KMS-11 (cell line): Measurements from ENCODE around the gene PRKCZ.

Experiments
- H2AFZ ChIP-seq: fragments of 200-600 bp; sonication (generic); 2 replicates; pipeline ENCODE4 v1.6.1; 2016; ENCODE audit warnings: antibody characterized with exemption, mixed run types, low read depth
- H3K27ac ChIP-seq: fragments of 200-600 bp; sonication (generic); 2 replicates; pipeline ENCODE4 v1.6.1; 2016; ENCODE audit warnings: mild to moderate bottlenecking, mixed run types
- H3K27me3 ChIP-seq: fragments of 200-600 bp; sonication (generic); 2 replicates; pipeline ENCODE4 v1.6.1; 2017; ENCODE audit warnings: mild to moderate bottlenecking, low read depth, mixed run types, moderate library complexity; ENCODE audit not compliant: insufficient read depth
- H3K36me3 ChIP-seq: fragments of 200-600 bp; sonication (generic); 2 replicates; pipeline ENCODE4 v1.6.1; 2017; ENCODE audit warnings: mild to moderate bottlenecking, mixed run types; ENCODE audit not compliant: insufficient read depth
- H3K4me1 ChIP-seq: fragments of 200-600 bp; sonication (generic); 2 replicates; pipeline ENCODE4 v1.6.1; 2016; ENCODE audit warnings: mild to moderate bottlenecking, low read depth, mixed run types; ENCODE audit not compliant: poor library complexity, severe bottlenecking
- H3K4me2 ChIP-seq: fragments of 200-600 bp; sonication (generic); 2 replicates; pipeline ENCODE4 v1.7.0; 2016; ENCODE audit warnings: mild to moderate bottlenecking, mixed run types
- H3K4me3 ChIP-seq: fragments of 200-600 bp; sonication (generic); IDR thresholded peaks from 2 replicates; pipeline ENCODE4 v1.6.1; 2017; ENCODE audit warnings: low read depth, low read length, mixed read lengths; ENCODE audit not compliant: insufficient read depth
- H3K79me2 ChIP-seq: fragments of 200-600 bp; sonication (generic); 2 replicates; pipeline ENCODE4 v1.6.1; 2016; ENCODE audit warnings: low read depth, mixed run types; ENCODE audit not compliant: insufficient read depth
- H3K9ac ChIP-seq: fragments of 200-600 bp; sonication (generic); 2 replicates; pipeline ENCODE4 v1.6.1; 2016; ENCODE audit warnings: mild to moderate bottlenecking, mixed run types
- H4K20me1 ChIP-seq: fragments of 200-600 bp; sonication (generic); 2 replicates; pipeline ENCODE4 v1.6.1; 2016; ENCODE audit warnings: mild to moderate bottlenecking, mixed run types; ENCODE audit not compliant: insufficient read depth
- TF ChIP-seq, protein P1 (sequence below): fragments of 200-600 bp; sonication (generic); conservative IDR thresholded peaks from 2 replicates; pipeline ENCODE4 v1.6.1; 2017; ENCODE audit warnings: low read depth, mild to moderate bottlenecking, antibody characterized with exemption, low read length, moderate library complexity, mixed read lengths

PRKCZ gene

DNA sequence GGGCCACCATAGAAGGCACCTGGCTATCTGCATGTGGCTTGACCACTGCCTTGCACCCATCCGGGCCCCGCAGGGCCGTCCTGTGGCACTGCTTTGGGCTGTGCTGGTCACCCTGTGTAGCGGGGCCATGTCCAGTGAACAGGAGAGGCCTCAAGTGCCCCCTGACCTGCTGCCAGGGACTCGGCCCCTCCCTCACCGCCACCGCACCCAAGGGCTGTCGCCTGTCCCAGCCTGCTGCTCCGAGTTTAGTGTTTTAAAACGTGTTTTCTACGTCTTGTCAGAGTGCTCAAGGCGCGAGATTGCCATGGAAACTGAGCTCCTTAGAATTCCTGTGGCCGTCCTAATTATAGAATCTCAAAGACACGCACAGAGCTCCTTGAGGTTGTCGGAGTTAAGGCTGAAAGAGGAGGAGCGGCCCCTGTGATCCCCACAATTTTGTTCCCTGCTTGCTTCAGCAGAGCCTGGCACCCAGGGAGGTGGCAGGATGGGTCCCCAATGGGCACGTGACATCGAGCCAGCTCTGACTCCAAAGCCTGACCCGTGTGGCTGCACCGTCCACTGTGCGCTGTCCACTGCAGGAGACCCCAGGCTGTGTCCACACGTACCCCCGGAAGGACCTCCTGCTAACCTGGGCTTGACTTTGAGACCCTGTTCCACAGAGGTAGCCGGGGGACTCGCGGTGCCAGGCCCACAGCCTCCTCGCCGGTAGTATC is 78.1 kb downstream of the PRKCZ start:
- no peaks in the 10 kb centered on the region for H3K79me2 ChIP-seq
- H3K4me3 ChIP-seq: no peak overlapping the region
- TF ChIP-seq, protein P1, sequence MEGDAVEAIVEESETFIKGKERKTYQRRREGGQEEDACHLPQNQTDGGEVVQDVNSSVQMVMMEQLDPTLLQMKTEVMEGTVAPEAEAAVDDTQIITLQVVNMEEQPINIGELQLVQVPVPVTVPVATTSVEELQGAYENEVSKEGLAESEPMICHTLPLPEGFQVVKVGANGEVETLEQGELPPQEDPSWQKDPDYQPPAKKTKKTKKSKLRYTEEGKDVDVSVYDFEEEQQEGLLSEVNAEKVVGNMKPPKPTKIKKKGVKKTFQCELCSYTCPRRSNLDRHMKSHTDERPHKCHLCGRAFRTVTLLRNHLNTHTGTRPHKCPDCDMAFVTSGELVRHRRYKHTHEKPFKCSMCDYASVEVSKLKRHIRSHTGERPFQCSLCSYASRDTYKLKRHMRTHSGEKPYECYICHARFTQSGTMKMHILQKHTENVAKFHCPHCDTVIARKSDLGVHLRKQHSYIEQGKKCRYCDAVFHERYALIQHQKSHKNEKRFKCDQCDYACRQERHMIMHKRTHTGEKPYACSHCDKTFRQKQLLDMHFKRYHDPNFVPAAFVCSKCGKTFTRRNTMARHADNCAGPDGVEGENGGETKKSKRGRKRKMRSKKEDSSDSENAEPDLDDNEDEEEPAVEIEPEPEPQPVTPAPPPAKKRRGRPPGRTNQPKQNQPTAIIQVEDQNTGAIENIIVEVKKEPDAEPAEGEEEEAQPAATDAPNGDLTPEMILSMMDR: no peak
- H3K36me3 ChIP-seq: no peaks in the 10 kb centered on the region
- no peak overlapping the region for H3K27ac ChIP-seq
- peaks cover 44% of the 10 kb centered on the region for H3K27me3 ChIP-seq
- H3K9ac ChIP-seq: no peak overlapping the region
- H3K4me2 ChIP-seq: no peak overlapping the region
- no peaks in the 10 kb centered on the region for H3K4me1 ChIP-seq
- H2AFZ ChIP-seq: no peak overlapping the region
- H4K20me1 ChIP-seq: no peaks in the 10 kb centered on the region

DNA sequence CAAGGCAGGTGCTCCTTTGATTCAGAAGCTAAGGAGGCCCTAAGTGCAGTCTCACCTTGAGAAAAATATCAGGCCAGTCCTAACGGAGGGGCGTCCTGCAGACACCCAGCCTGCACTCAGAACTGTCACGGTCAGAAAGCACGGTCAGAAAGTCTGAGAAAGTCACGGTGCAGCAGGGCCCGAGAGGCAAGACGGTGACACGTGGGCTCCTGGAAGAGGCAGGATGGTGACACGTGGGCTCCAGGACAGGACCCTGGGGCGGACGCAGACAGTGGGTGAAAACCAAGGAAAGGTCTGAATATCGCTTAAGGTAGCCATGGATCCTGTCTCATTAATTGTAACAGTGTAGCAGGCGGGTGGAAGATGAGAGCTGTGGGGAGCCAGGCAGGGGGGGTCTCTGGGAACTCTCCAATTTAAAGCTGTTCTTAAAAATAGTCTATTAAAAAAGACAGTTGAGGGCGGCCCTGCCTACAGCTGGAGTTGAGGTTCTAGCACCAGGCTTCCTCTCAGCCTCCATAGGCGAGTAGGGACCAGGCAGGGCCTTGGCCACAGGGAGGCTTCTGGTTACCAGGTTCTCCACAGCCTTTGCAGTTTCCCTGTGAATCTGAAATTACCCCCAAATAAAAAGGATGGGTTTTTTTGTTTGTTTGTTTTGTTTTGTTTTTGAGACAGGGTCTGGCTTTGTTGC is 79.2 kb downstream of the PRKCZ start:
- no peaks in the 10 kb centered on the region for H3K4me1 ChIP-seq
- no peak overlapping the region for H3K4me3 ChIP-seq
- no peaks in the 10 kb centered on the region for H3K79me2 ChIP-seq
- H3K36me3 ChIP-seq: no peaks in the 10 kb centered on the region
- H3K4me2 ChIP-seq: no peak overlapping the region
- no peaks in the 10 kb centered on the region for H4K20me1 ChIP-seq
- no peak overlapping the region for H2AFZ ChIP-seq
- no peak overlapping the region for H3K9ac ChIP-seq
- TF ChIP-seq, protein P1: no peak
- no peak overlapping the region for H3K27ac ChIP-seq
- H3K27me3 ChIP-seq: peaks cover 53% of the 10 kb centered on the region

DNA sequence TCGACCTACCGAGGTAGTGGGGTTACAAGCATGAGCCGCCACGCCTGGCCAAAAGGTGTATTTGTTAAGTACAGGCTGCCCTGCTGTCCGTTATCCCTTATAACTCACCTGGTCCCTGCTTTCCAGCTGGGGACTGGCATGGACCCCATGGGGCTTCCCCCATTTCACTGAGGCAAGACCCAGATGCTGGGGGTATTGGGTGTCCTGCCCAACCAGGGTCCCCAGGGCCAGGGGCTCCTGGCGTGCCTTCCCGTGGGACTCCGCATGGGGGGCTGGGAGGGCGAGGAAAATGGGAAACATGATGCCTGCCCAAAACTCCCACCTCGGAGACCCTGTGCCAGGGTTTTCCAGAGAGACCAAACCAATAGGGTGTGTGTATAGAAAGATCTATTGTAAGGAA is 79.9 kb downstream of the PRKCZ start:
- H3K4me1 ChIP-seq: no peaks in the 10 kb centered on the region
- H4K20me1 ChIP-seq: no peaks in the 10 kb centered on the region
- H3K79me2 ChIP-seq: no peaks in the 10 kb centered on the region
- no peak overlapping the region for H3K4me3 ChIP-seq
- H3K27ac ChIP-seq: no peak overlapping the region
- H3K4me2 ChIP-seq: no peak overlapping the region
- no peaks in the 10 kb centered on the region for H3K36me3 ChIP-seq
- H2AFZ ChIP-seq: no peak overlapping the region
- TF ChIP-seq, protein P1: no peak
- H3K27me3 ChIP-seq: peaks cover 58% of the 10 kb centered on the region
- no peak overlapping the region for H3K9ac ChIP-seq

DNA sequence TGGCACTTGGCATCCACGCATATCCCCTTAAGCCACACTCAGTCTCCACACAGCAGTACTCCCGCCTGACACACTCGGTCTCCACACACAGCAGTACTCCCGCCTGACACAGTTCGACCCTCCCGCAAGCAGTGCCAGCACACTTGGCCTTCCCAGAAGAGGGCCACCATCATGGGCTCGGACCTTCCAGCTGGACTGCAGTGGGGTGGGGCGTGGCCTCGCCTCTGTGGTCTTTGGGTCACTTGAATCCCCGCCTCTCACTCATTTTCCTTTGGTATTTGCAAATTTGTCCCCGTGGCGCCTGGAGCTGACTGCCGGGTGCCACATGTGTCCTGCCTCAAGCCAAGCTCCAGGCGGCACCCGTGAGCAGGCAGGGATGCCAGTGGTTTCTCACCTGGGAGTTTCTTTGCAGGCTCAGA is 80.7 kb downstream of the PRKCZ start:
- Histone ChIP-seq H3K4me2 (no peak overlapping the region), H3K27me3 (peaks cover 64% of the 10 kb centered on the region), H3K9ac (no peak overlapping the region), H3K4me1 (no peaks in the 10 kb centered on the region), H3K79me2 (no peaks in the 10 kb centered on the region), H2AFZ (no peak overlapping the region), H4K20me1 (no peaks in the 10 kb centered on the region), H3K36me3 (no peaks in the 10 kb centered on the region), H3K4me3 (no peak overlapping the region), H3K27ac (no peak overlapping the region)
- TF ChIP-seq, protein P1: no peak; the same call in 1 of the 2 replicates
